Stimulated activated CD4-positive, alpha-beta T cell treated with anti-CD3 and anti-CD28 coated beads, Interleukin-12 subunit alpha, Interleukin-12 subunit beta, amount 100 ng/mL, for 24 hours (primary cell): ENCODE data around the gene GNA15.

Experiments
- DNase-seq, 2 experiments: peaks; one replicate each; pipeline ENCODE4 v3.0.0-alpha.2; 2020; ENCODE audit warnings: low read depth in 2 of 2

GNA15 gene

GRCh38 chr19:3208317-3209207 is 72.7 kb downstream of the GNA15 start:
- no peak for DNase-seq

GRCh38 chr19:3210347-3211017 is 74.6 kb downstream of the GNA15 start:
- DNase-seq: peak; percentile 43 to 70

- no peak for DNase-seq
Measured at GRCh38 chr19:3211191-3211590, 75.4 kb downstream of the GNA15 start.

GRCh38 chr19:3213159-3213558 is 77.3 kb downstream of the GNA15 start:
- no peak for DNase-seq
